HG03378 (cell line): ENCODE measurements around the gene FLT3.
A peak's percentile ranks its signal among the peaks of the same experiment; 100 is the strongest.
"Not testable (repeated sequence)": the region's sequence is repeated elsewhere in the genome, so short reads cannot be mapped to it uniquely, and the experiment has no call there.

Experiments used
- ATAC-seq: cut with Tn5 transposase; IDR thresholded peaks from one replicate; pipeline ENCODE4 v1.9.1; 2021; ENCODE audit warnings: mild to moderate bottlenecking, moderate library complexity; ENCODE audit not compliant: unreplicated experiment

Gene FLT3

GRCh38 chr13:28101886-28102285 lies 1.5 kb upstream of the FLT3 start:
- not testable (repeated sequence) for ATAC-seq

- no peak for ATAC-seq
Observed at GRCh38 chr13:28099396-28100149, 803 bp downstream of the FLT3 start.

DNA sequence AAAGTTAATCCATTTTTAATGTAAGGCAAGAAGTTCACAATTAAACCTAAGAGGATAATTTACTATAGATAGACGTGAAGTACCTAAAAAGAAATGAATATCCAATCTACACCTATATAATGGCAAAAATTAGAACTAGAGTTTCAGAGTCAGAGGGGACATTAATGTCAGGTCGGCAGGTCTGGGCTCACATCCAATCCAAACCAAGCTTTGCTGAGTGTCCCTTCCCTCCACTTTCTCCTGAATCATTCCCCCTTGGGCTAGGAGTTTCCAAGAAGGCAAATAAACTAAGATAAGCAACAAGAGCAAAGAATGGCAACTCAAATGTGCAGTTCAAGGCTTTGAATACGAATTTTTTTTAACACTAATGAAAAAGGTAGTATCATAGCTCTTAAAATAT lies 2.9 kb downstream of the FLT3 start:
- ATAC-seq = no peak

DNA sequence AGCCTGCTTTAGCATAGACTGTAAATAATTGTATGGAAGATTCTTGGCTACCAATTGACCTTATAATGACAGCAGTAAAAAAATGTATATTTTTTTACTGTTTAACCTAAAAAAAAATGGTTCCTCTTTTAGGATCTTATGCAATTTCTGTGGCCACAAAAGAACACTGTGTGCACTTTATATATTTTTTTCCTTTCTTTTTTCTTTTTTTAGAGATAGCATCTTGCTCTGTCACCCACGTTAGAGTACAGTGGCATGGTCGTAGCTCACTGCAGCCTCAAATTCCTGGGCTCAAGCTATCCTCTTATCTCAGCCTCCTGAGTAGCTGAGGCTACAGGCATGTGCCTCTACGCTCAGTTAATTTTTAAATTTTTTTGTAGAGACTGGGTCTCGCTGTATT lies 6.1 kb downstream of the FLT3 start:
- ATAC-seq = no peak

- no peak for ATAC-seq
Observed at GRCh38 chr13:28093881-28094280, 6.5 kb downstream of the FLT3 start.

DNA sequence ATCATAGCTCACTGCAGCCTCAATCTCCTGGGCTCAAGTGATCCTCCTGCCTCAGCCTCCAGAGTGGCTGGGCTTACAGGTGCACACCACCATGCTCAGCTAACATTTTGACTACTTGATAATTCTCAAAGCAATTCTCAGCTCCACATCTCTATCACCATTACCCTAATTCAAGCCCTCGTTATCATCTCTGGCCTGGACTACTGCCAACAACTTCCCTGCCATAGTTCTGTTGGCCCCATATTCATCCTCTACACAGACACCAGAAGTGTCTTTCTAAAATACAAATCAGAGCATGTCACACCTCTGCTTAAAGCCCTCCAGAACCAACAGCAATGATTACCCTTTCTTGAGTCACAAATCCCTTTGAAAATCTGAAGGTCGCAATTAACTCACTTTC lies 7.9 kb downstream of the FLT3 start:
- ATAC-seq = no peak

- ATAC-seq = no peak
Observed at GRCh38 chr13:28089065-28089464, 11.3 kb downstream of the FLT3 start.

DNA sequence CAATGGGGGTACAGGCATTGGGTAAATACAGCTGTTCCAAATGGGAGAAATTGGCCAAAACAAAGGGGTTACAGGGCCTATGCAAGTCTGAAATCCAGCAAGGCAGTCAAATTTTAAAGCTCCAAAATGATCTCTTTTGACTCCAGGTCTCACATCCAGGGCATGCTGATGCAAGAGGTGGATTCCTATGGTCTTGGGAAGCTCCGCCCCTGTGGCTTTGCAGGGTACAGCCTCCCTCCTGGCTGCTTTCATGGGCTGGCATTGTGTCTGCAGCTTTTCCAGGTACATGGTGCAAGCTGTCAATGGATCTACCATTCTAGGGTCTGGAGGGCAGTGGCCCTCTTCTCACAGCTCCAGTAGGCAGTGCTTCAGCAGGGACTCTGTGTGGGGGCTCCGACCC lies 22.6 kb downstream of the FLT3 start:
- not testable (repeated sequence) for ATAC-seq

DNA sequence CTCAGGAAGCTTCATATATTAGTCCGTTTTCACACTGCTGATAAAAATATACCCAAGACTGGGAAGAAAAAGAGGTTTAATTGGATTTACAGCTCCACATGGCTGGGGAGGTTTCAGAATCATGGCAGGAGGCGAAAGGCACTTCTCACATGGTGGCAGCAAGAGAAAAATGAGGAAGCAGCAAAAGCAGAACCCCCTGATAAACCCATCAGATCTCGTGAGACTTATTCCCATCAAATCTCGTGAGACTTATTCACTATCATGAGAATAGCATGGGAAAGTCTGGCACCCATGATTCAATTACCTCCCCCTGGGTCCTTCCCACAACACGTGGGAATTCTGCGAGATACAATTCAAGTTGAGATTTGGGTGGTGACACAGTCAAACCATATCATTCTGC lies 23.1 kb downstream of the FLT3 start:
- no peak for ATAC-seq

DNA sequence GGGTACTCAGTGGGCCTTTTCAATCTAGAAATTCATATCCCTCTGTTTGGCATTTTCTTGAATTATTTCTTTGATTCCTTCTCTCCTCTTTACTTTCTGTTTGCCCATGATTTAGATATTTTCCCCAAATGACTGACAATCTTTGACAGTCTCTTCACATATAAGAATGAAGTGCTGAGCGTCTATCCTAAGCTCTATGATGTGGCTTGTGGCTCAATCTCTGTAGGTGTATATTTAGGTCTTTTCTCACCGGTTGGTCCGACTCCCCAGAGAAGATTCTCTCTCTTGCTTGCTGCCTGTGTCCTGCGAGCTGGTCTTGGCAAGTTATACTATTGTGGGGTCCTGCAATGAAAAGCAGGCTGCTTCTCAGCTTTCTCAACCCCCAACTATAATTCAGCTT lies 29.0 kb downstream of the FLT3 start:
- no peak for ATAC-seq

- no peak for ATAC-seq
Observed at GRCh38 chr13:28067491-28067890, 32.9 kb downstream of the FLT3 start.

- no peak for ATAC-seq
Observed at GRCh38 chr13:28058866-28059613, 41.3 kb downstream of the FLT3 start.

DNA sequence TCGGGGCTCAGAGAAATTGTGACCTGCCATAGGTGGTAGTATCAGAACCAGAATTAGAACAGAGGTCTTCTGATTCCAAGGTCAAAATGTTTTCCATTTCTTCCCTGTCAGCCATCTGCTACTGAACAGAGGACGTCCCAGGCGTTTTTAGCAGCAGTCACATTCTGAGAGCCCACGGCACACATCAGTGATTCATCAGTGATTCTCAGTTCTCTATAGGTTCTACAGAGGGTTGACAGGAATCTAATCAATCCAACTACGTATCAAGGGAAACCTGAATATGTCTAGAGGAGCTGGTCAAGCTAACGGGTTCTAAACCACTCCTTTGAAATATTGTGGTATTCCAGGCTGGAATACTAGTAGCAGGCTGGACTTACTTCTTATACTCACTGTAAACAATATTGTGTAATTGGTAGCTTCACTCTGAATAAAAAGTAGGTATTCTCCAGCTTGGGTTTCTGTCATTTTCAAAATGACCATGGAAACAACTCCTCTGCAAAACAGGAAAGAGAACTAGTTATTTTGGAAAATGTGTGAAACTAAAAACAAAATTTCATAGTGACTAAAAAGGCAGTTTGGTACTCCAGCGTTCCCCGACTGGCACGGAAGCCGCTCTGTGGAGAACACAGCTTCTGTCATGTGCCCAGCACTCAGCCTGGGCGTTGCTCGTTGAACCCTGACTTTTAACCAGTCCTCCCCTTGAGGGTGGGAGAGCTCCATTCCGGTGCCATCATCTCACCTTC lies 43.2 kb downstream of the FLT3 start:
- ATAC-seq = peak; percentile 60

GRCh38 chr13:28056426-28056825 lies 44.0 kb downstream of the FLT3 start:
- ATAC-seq = no peak

- no peak for ATAC-seq
Observed at GRCh38 chr13:28055357-28055756, 45.0 kb downstream of the FLT3 start.

- no peak for ATAC-seq
Observed at GRCh38 chr13:28052945-28053344, 47.4 kb downstream of the FLT3 start.

DNA sequence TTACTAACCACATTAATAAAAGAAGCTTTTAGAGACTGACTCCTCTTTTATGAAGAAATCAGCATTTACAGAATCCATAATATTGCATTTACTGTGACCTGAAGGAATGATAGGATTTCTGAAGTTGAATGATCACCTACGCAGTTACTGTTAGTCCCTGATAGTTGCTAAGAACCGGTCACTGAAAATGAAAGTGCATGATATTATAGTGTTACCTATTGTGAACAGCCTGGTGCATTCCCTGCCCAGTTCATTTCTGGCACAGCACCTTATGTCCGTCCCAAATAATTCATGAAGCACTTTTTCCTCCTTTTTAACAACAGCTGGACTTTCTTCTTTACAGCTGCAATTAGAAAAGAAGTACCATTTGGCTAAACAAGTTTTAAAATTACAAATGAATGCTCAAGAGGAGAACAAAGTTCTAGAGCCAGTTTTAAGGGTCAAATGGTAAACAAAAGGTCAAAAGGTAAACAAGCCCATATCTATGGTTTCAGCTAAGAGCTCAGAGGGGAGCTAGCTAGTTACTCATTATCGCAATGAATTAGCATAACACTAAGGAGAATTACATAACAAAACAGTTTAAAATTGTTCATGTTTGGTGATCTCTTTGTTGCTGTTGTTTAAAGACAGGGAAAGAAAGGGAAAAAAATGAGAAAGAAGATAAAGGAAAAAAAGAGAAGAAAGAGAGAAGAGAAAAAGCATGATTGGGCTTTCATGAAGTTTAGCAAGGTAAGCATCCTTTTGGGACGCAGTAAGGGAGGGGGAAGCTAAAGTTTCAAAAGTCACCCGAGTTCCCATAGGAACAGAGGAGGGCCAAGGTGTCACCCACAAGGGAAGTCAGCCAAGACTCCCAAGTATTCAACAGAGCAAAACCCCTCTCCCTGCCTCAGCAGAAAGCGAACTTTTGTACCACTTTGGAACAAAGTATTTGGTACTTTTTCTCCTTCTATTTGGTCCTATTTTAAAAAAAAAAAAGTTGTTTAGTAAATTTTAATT lies 50.2 kb downstream of the FLT3 start:
- ATAC-seq = peak; percentile 42

- no peak for ATAC-seq
Observed at GRCh38 chr13:28049215-28049614, 51.2 kb downstream of the FLT3 start.

- no peak for ATAC-seq
Observed at GRCh38 chr13:28048768-28049167, 51.6 kb downstream of the FLT3 start.

DNA sequence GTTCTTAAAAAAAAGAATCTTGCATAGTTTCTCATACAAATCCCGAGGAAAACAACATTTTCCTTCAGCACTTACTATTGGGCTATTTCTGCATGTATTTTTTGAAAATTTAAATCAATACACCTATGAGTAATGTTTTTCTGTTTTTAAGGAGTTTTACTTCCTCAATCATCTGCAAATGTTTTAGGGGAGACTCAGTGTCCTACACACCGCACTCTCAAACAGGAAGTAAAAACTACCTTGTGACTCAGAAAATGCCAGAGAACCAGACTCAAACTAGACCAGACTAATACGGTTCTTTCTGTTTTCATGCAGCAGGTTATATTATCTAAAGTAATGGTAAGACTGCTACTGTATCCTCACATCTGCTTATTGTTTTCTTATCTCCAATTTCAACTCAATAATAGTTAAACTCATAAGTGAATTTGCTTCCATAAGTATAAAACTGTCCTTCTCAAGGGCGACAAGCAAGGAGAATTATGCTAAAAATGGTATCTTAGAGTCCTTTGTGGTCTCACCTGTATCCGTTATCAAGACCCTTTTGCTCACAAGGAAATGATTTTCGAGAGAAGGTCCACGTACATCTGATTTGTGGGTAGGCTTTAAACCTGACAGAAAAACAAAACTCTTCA lies 52.5 kb downstream of the FLT3 start:
- ATAC-seq = peak; percentile 87
